ENCODE results near the gene ILK.

Gene ILK

GRCh38 chr11:6606471-6607189 is 3.1 kb downstream of the ILK start:
- DNase-seq (ENCODE audit: low spot score) = peak; percentile 96

GRCh38 chr11:6607190-6607795 is 3.7 kb downstream of the ILK start:
- DNase-seq (ENCODE audit: low spot score) = no peak

GRCh38 chr11:6608011-6608410 is 4.4 kb downstream of the ILK start:
- no peak for DNase-seq (ENCODE audit: low spot score)

GRCh38 chr11:6608726-6609501 is 5.3 kb downstream of the ILK start:
- DNase-seq (ENCODE audit: low spot score) = no peak

- DNase-seq (ENCODE audit: low spot score) = no peak
Observed at GRCh38 chr11:6609502-6610015, 6.0 kb downstream of the ILK start.

- DNase-seq (ENCODE audit: low spot score) = no peak
Observed at GRCh38 chr11:6610591-6610990, 7.0 kb downstream of the ILK start.

GRCh38 chr11:6611092-6611962 is 7.8 kb downstream of the ILK start:
- peak; percentile 37 for DNase-seq (ENCODE audit: low spot score)

- no peak for DNase-seq (ENCODE audit: low spot score)
Observed at GRCh38 chr11:6611963-6612212, 8.3 kb downstream of the ILK start.

GRCh38 chr11:6612213-6613041 is 8.9 kb downstream of the ILK start, which contains the start of gene TAF10:
TSS of gene TAF10 (minus strand) at chr11:6612216. CDS start at chr11:6612189, 27 bp downstream.
- peak; percentile 96 for DNase-seq (ENCODE audit: low spot score)

GRCh38 chr11:6613496-6613895 is 9.9 kb downstream of the ILK start:
- no peak for DNase-seq (ENCODE audit: low spot score)

GRCh38 chr11:6614446-6614845 is 10.9 kb downstream of the ILK start:
- no peak for DNase-seq (ENCODE audit: low spot score)

- no peak for DNase-seq (ENCODE audit: low spot score)
Observed at GRCh38 chr11:6615046-6615445, 11.5 kb downstream of the ILK start.

- no peak for DNase-seq (ENCODE audit: low spot score)
Observed at GRCh38 chr11:6615882-6616585, 12.5 kb downstream of the ILK start.

- no peak for DNase-seq (ENCODE audit: low spot score)
Observed at GRCh38 chr11:6616596-6617250, 13.1 kb downstream of the ILK start.

- no peak for DNase-seq (ENCODE audit: low spot score)
Observed at GRCh38 chr11:6617315-6617781, 13.8 kb downstream of the ILK start.

- peak; percentile 80 for DNase-seq (ENCODE audit: low spot score)
Observed at GRCh38 chr11:6618117-6619003, 14.8 kb downstream of the ILK start.

GRCh38 chr11:6619004-6619745 is 15.6 kb downstream of the ILK start, which contains the start of gene TPP1:
TSS of gene TPP1 (minus strand) at chr11:6619422. CDS start at chr11:6619400, 22 bp downstream.
- DNase-seq (ENCODE audit: low spot score) = peak; percentile 97

GRCh38 chr11:6620636-6621035 is 17.1 kb downstream of the ILK start:
- no peak for DNase-seq (ENCODE audit: low spot score)
